Cardiac fibroblast (primary cell): ENCODE data around the gene SEZ6L.

Experiments used
- DNase-seq, 2 donors: peaks; one replicate each; pipeline versions ENCODE4 v3.0.0 to v3.0.0-alpha.2; 2010; ENCODE audit warnings: low read depth in 2 of 2
- H3K4me3 ChIP-seq, 2 donors: replicated peaks in 1 of 2; 1 replicate in 1 of 2; 2 replicates in 1 of 2; pipeline ENCODE4 v1.5.1; 2011; ENCODE audit warnings: low read depth in 2 of 2, low read length in 2 of 2, mild to moderate bottlenecking in 2 of 2, moderate library complexity in 1 of 2
- TF ChIP-seq, protein P1 (sequence below): IDR thresholded peaks from one replicate; pipeline ENCODE4 v1.5.1; 2011; ENCODE audit warnings: low read depth, mild to moderate bottlenecking, low read length, inconsistent platforms

The SEZ6L gene

DNA sequence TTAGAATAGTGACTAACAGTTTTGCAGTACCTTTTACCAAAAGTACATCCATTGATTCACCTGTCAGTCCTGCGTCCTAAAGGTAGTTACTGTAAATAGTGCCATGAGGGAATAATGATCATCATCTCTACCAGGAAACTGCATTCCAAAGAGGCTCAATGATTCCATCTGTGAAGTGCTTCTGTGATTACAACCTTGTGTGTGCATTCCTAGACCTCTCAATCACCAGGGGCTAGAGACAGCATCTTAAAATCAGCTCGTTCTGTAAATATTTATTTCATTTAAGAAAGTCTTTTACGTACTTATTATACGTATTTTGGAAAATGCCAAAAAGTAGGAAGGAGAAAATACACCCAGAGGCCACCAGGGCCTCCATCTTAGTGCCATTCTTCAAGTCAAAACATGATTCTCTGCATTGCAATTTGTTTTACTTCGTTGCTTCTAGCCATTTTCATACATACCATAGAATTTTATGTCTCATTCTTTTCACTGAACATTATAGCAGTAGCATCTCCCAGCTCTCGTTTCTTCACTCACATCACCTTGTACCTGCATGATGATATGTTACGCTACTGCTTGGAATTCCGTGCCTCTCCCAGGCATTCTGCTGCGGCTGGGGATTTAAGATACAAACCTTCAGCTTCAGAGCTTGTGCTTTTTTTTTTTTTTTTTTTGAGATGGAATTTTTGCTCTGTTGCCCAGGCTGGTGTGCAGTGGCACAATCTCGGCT lies 117.0 kb downstream of the SEZ6L start:
- TF ChIP-seq, protein P1, sequence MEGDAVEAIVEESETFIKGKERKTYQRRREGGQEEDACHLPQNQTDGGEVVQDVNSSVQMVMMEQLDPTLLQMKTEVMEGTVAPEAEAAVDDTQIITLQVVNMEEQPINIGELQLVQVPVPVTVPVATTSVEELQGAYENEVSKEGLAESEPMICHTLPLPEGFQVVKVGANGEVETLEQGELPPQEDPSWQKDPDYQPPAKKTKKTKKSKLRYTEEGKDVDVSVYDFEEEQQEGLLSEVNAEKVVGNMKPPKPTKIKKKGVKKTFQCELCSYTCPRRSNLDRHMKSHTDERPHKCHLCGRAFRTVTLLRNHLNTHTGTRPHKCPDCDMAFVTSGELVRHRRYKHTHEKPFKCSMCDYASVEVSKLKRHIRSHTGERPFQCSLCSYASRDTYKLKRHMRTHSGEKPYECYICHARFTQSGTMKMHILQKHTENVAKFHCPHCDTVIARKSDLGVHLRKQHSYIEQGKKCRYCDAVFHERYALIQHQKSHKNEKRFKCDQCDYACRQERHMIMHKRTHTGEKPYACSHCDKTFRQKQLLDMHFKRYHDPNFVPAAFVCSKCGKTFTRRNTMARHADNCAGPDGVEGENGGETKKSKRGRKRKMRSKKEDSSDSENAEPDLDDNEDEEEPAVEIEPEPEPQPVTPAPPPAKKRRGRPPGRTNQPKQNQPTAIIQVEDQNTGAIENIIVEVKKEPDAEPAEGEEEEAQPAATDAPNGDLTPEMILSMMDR: no peak
- DNase-seq: no peak
- H3K4me3 ChIP-seq: no peak overlapping the region

DNA sequence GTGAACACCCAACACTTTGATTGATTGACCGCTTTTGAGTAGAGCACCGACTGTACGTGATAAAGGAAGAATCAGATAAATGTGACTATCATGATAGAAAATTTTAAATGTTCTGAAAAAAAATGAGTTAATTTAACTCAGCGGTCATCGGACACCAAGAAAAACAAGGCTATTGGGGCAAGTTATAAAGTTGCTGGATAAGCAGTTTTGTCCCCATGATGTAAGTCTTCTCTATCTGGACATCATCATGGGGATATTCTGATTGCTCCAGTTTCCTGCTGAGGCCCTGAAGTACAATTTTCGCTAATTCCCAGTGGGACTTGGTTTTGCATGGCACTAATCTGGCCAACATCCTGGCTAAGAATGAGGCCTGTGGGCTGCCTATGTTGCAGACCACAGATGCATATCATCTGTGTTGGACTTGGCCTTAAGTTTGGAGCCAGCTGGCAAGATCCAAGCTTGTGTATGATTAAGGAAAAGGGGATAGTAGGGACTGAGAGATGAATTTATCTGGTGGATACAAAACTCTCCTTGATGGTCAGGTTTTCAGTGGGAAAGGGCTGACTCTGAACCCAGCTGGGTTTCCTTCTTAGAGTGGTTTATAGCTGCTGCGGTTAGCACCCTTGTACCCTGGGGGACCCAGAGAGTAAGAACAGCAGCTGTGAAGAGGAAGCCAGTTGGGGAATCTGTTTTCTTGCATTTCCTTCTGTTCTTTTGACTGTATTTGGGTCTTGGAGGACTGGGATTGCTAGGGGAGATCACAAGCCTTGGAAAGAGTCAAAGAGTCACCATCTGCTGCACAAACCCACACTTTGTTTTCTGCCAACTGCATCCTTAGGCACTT lies 118.3 kb downstream of the SEZ6L start:
- TF ChIP-seq, protein P1: no peak
- no peak for DNase-seq
- H3K4me3 ChIP-seq: no peak overlapping the region

DNA sequence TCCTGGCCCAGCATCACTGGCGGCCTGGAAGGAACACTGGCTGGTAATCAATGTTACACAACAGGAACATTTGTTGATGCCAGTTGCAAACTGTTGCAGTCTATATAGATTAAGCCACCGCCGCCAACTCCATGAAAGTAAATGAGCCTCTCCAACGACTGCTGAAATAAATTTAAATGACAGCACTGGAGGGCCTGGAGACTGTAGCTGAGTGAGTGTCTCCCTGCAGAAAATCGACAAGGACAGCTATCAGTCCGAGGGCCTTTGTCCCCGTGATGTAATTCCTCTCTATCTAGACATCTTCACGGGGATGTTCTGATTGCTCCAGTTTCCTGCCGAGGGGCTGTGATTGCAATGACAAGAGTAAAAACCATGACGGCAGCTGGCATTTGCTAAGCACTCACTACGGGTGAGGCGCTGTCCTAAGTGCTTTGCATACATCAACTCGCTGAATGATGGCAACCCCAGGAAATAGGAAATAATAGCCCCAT lies 120.4 kb downstream of the SEZ6L start:
- no peak for DNase-seq
- TF ChIP-seq, protein P1: no peak
- no peak overlapping the region for H3K4me3 ChIP-seq

DNA sequence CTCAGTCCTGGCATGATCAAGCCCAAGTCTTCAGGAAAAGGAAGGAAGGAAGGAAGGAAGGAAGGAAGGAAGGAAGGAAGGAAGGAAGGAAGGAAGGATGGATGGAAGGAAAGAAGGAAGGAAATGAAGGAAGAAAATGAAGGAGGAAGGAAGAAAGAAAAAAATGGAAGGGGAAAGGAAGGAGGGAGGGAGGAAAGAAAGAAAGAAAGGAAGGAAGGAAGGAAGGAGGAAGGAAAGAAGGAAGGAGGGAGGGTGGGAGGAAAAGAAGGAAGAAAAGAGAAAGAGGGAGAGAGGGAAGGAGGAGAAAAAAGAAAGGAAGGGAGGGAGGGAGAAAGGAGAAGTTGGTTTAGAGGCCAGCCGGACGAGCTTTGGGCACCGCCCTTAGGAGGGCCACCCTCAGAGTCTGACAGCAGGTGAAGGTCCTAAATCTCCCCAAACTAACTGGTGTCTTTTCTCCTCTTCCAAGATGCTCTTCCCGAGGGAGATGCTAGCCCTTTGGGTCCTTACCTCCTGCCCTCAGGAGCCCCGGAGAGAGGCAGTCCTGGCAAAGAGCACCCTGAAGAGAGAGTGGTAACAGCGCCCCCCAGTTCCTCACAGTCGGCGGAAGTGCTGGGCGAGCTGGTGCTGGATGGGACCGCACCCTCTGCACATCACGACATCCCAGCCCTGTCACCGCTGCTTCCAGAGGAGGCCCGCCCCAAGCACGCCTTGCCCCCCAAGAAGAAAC lies 122.8 kb downstream of the SEZ6L start:
- TF ChIP-seq, protein P1: no peak
- H3K4me3 ChIP-seq: no peak overlapping the region
- DNase-seq: no peak

DNA sequence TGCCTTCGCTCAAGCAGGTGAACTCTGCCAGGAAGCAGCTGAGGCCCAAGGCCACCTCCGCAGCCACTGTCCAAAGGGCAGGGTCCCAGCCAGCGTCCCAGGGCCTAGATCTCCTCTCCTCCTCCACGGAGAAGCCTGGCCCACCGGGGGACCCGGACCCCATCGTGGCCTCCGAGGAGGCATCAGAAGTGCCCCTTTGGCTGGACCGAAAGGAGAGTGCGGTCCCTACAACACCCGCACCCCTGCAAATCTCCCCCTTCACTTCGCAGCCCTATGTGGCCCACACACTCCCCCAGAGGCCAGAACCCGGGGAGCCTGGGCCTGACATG lies 123.4 kb downstream of the SEZ6L start:
- no peak for DNase-seq
- TF ChIP-seq, protein P1: no peak
- H3K4me3 ChIP-seq: no peak overlapping the region

DNA sequence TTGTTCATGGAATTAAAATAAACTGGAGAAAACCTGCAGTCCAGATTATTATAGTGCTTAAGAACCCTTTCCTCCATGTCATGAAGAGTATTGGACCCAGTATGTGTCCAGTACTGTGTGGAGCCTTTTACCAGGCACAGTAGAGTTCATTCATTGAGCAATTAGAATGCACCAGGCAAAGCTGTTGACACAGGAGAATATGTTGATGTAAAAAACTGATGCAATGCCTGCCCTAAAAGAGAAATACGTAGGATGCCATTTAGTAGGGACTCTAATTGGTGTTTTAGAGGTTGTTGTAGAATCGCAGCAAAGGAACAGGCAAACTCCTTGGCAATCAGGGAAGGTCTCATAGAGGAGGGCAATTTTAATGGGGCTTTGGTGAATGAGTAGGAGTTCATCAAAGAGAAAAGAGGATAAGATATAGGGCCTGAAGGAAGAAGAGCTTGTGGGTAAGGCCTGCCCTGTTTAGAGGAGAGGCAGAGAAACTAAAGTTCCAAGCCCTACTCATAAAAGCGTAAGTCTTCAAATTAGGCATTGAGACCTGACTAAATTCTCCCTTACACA lies 126.4 kb downstream of the SEZ6L start:
- DNase-seq: no peak
- TF ChIP-seq, protein P1: no peak
- H3K4me3 ChIP-seq: no peak overlapping the region
